HG02852 (cell line): ENCODE data around the gene IRAG1.

ENCODE experiments used
- ATAC-seq: cut with Tn5 transposase; IDR thresholded peaks from one replicate; pipeline ENCODE4 v1.9.1; 2021; ENCODE audit warnings: mild to moderate bottlenecking, moderate library complexity; ENCODE audit not compliant: unreplicated experiment

IRAG1 gene

DNA sequence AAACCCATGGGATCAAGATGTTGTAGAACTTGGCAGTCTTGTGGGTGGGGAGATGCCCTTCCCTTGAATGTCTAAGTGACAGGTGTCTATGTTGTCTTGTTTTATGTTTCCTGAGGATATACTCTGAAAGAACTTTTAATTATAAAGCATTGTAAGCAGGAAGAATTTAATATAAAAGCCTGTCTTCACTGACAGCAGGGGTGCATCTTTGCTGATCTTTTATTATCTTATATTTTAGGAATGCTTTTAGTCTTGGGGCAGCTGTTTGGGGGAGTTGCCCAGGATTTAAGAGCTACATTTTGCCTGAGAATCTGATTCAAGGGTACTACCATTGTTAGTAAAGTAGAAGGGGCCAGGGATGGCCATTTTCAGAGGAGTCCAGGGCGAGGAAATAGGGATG is 43.4 kb downstream of the IRAG1 start:
- ATAC-seq: no peak

DNA sequence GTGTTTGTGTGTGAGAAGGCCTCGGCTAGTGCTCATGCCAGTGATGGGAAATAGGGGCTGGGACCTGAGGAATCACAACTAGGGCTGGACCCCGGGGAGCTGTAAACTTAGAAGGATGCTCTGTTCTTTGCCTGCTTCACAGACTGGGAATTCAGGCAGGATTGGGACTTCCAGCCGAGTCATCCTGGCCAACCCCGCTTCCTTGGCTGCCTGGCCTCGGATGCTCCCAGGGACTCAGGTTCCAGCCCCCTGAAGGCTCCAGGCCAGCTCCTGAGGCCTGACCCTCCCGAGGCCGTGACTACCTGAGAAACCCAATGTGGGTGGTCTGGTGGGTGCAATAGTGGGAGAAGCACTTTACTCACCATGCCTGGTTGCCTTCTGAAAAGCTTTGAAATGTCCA is 44.7 kb downstream of the IRAG1 start:
- ATAC-seq: no peak

DNA sequence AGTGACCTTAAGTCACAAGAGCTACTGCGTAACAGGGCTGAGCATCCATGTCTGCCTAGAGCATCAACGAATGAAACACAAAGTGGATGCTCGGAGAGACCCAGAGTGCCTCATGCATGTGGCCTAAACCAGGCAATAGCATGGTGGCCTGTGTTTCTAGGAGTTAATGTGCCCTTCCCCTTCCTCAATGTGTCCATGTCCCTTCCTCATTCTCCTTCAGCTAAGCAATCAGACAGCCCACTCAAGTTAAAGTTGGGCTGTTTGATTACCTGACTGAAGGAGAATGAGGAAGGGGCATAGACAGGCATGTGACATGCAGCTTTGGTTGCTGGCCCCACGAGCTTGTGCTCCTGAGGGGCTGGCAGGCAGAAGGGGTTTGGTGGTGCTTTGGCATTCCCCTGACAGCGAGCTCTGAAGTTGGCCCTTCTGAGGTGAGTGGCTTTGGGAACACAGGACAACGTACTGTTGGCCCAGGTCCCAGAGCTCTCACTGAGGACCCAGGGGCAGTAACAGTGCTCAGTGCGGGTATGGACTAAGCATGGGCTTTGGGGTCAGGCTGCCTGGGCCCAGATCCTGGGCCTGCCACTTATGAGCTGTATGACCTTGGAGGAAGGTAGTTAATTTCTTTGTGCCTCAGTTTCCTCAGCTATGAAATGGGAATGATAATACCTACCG is 46.7 kb downstream of the IRAG1 start:
- ATAC-seq: no peak

DNA sequence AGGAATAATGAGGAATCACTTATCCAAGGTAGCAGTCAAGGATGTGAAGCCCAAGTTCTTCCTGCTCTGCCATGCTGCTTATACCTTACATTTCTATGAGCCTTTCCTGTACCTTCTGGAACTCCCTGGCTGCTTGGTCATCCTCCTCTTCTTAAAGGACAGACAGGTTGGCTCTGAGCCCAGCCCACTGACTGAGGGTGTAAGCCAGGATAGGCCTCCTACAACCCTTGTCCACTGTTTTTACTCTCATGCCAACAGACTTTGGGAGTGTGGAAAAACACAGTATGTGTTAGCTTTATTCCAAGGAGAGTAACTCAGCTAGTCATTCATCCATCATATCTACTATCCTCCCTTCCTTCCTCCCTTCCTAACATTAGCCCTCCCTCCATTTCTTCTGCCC is 47.5 kb downstream of the IRAG1 start:
- ATAC-seq: no peak

DNA sequence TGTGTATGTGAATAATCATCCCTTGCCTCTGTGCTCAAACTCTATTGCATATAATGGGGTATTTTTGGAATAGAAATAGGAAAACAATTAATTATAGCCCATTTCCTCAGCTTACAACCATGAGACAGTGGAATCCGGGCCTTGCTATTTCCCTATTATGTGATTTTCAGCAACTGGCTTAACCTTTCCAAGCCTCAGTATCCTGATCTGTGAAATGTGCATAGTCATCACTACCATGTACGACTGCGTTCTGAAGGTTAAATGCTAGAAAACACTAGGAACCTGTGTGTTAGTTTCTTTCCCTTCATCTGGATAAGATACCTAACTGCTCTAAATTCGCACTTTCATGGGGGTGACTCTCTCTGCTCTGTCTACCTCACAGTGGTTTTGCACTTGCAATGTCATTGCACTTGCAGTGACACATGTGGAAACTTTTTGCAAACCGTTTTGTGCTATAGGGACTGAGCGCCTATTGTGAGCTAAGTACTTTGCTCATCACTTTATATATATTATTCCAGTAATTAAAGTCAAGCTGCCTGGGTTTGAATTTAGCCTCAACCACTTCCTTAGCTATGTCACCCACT is 48.3 kb downstream of the IRAG1 start:
- no peak for ATAC-seq
